Activated CD4-positive, alpha-beta T cell treated with anti-CD3 and anti-CD28 coated beads for 48 hours (primary cell): Measurements from ENCODE around the gene CD44.

Experiments
- DNase-seq: peaks from one replicate; pipeline ENCODE4 v3.0.0-alpha.2; 2020

Gene CD44

DNA sequence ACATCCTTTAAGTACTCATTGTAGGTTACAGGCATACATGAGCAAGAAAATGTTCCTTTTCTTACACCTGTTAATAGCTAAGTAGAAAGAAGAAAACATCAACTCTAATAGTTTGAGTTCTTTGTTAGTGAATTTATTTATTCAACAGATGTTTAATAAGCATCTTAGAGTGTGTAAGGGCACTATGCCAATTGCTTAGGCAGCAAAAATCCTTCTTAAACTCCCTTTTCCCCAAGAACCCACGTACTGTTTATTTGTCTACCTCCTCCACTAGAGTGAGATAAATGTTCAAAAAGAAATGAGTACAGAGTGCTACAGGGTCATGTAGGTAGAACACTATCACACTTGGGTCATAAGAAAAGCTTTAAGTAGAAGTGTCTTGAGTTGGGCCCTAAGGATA is 131.4 kb downstream of the CD44 start:
- no peak for DNase-seq

DNA sequence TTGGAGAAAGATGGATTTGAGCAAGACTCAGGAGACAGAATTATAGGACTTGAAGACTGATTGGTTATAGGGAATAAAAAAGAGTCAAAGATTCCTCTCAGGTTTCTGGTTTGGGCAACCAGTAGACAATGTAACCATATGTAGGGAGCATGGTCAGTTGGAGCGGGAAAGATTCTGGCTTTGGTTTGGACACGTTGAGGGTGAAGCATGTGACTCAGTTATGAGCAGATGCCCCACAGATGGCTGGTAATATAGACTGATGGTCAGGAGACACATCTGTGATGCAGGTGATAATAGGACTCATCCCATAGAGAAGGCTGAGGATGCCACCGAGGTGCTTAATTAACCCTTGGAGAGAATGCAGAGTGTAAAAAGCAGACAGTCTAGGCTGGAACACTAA is 132.1 kb downstream of the CD44 start:
- no peak for DNase-seq

DNA sequence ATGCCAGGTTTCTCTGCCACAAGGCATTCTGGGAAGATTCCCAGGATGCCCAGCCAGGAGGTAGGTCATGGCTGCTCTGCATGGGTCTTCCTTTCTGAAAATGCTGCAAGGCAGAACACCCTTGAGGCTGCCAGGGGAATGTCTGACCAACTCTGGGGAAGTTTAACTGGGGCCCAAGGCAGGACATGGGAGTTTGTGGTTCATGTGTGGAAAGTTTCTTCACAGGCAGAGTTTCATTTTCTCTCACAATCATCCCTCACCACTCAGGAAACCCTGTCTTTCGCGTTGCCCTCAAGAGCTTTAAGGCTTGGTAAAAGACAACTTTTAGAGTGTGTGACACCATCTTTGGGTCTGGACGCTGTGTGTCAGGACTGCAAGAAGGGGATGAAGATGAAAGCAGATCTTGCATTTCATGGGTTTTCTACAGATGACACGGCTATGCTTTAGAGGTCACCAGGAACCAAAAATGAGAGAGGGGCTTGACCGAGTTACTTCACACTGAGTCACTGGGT is 133.5 kb downstream of the CD44 start:
- peak; percentile 62 for DNase-seq

DNA sequence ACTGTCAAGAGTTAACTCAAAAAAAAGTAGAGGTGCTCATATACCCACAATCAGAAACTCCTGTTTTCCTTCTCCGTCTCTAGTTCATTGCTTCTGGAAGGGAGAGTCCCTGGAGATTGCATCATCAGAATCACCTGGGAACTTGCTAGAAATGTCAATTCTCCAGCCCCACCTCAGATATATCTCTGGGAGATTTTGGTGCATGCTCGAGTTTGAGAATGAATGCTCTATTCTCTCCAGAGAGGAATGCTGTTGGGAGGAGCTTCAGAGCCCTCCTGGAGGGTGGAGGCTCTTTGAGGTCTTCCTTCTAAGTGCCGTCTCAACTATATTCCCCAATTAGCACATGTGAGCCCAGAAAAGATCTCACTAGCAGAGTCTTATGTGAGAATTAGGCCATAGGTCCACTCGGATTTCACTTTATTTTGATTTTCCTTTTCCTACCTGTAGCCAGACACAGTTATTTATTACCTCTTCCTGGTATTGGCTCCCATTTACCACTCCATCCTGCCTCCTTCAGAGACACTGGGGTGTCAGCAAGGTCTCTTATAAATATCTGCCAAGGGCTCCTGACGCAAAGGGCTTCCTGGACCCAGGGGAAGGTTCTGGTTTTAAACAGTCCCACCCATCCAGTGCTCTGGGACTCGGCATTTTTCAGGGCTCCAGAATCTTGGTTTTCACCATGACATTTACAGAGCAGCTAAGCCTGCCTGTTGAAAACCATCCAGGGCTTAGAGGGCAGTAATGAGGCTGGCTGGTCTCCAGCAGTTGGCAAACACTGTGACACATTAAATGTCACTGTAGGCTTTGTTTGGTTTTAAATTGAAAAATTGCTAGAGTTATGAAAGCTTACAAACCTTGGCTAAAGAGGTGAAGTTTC is 136.2 kb downstream of the CD44 start:
- no peak for DNase-seq

DNA sequence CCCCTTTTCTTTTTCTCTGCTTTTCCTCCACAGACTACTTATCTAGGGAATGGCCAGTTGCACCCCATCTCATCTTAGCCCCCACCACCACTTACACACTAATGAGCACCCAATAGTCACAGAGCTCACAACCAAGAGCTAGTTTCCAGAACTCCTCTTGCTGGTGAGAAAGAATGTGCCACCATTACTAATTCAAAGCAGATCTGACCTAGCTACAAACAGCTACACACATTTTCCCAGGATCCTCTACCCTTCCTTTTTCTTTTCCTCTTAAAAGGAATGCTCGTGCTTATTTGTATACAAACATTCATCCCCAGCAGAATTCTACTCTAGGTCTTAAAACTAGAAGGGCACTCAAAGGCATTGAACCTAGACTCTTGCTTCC is 136.8 kb downstream of the CD44 start:
- no peak for DNase-seq

DNA sequence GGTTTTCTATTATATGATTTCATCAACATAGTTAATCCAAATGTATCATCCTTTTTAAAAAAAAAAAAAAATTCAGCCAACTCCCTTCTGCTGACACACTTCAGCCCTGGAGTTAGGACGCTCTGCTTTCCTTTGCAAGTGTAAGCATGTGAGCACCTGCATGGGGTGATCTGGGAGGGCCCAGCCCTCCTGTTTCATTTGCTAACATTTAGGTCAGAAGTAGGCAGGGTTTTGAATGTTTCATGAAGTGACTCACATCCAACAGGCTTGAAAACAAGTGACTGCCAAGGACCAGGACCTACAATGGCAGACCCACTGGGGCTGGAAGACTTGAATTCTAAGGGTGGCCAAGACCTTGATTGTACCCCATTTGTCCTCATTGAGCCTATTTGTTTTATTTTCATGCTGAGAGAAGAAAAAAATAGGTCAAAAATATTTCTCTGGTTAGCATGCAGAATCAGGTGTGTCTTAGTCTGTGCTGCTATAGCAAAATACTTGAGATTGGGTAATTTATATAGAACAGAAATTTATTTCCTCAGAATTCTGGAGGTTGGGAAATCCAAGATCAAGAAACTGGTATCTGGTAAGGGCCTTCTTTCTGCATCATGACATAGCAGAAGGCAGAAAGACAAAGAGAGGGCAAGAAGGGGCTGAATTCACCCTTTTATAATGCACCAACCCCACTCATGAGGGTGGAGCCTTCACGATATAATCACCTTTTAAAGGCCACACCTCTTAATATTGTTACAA is 137.6 kb downstream of the CD44 start:
- DNase-seq = peak; percentile 52

DNA sequence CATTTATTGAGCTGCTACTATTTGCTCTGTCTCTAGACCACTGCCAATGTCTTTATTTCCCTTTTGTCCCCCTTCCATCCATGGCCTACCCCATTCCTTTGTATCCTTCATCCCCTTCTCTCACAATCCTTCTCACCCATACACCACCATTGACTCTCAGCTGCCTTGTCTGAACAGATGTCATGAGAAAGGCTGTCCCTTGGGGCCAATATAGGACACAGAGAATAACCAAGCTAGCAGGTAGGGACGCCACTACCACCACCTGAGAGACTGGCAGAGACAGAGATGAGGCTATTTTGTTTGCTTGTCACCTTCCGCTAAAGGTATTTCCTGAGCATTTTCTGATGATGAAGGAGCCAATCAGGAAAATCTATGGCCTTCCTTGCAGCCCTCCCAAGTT is 138.9 kb downstream of the CD44 start:
- DNase-seq = no peak

DNA sequence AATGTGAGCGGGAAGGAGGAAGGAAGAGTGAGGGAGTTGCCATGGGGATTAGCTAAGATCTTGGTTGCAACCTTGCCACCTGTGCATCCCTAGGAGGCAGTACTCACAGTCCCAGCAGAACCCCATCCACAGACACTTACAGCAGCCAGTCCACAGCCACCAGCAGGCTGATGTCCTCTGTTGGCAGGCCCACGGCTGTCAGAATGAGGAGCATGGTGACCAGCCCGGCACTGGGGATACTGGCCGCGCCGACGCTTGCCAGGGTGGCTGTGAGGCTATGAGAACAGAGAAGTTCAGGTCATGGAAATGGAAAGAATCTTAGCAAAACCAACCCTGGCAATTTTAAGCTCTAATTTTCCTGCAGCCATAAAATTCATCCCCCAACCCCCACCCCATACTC is 141.8 kb downstream of the CD44 start:
- DNase-seq = no peak

DNA sequence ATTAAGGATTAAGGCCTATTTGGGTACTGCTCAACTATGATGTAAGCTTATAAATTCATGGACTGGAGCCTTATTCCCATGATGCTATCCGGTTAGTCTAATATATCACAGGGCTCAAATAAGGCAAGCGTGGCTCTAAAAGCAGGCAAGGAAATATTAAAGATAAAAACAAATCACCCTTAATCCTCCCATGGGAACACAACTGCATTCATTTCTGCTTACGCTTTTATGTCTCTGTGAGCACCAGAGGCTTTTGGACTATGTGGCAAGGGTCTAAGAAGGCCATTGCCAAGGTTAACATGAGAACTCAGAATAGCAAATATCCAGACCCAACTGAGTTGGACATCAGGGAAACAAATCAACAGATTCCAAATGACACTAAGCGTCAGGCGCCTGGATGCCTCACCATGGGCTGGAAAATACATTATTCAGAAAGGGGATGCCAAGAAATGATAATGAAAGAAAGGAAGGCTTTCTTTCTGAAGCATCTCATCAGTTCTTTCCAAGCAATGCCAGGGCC is 142.3 kb downstream of the CD44 start:
- DNase-seq = no peak
